PC-9 (cell line): ENCODE data around the gene ZNF786.

ENCODE experiments used
- EZH2 ChIP-seq: fragments of 200-600 bp; sonication (generic); IDR thresholded peaks from 2 replicates; pipeline ENCODE4 v1.8.0; 2017; ENCODE audit warnings: antibody characterized with exemption, low read depth
- TF ChIP-seq, protein P1 (sequence below): fragments of 200-600 bp; sonication (generic); conservative IDR thresholded peaks from 2 replicates; pipeline ENCODE4 v1.6.1; 2017; ENCODE audit warnings: mixed run types, antibody characterized with exemption, mild to moderate bottlenecking, moderate library complexity

GRCh38 chr7:149027611-149028345 is 62.7 kb downstream of the ZNF786 start:
- TF ChIP-seq, protein P1, sequence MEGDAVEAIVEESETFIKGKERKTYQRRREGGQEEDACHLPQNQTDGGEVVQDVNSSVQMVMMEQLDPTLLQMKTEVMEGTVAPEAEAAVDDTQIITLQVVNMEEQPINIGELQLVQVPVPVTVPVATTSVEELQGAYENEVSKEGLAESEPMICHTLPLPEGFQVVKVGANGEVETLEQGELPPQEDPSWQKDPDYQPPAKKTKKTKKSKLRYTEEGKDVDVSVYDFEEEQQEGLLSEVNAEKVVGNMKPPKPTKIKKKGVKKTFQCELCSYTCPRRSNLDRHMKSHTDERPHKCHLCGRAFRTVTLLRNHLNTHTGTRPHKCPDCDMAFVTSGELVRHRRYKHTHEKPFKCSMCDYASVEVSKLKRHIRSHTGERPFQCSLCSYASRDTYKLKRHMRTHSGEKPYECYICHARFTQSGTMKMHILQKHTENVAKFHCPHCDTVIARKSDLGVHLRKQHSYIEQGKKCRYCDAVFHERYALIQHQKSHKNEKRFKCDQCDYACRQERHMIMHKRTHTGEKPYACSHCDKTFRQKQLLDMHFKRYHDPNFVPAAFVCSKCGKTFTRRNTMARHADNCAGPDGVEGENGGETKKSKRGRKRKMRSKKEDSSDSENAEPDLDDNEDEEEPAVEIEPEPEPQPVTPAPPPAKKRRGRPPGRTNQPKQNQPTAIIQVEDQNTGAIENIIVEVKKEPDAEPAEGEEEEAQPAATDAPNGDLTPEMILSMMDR, result no peak
- TF ChIP-seq EZH2, result no peak
